Effector CD8-positive, alpha-beta T cell (primary cell): ENCODE measurements around the gene ZNF396.
A peak's percentile ranks its signal among the peaks of the same experiment; 100 is the strongest.

ENCODE experiments used
- DNase-seq: peaks from one replicate; lab custom pipeline; 2025; lab: John Stamatoyannopoulos, UW

ZNF396 gene

DNA sequence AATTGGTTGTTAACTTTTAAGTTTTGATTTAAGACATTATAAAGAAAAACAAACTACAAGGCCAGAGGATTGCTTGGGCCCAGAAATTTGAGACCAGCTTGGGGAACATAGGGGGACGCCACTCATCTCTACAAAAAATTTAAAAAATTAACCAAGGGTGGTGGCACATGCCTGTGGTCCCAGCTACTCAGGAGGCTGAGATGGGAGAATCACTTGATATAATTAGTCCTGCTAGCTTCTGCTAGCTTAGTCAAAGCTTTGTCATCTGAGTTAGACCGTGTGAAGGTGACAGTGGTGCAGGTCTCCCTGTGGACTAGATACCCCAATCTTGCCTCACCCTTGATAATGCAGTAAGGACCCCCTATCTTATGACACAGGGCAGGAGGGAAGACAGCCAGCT lies 6.0 kb upstream of the ZNF396 start:
- DNase-seq, result no peak

DNA sequence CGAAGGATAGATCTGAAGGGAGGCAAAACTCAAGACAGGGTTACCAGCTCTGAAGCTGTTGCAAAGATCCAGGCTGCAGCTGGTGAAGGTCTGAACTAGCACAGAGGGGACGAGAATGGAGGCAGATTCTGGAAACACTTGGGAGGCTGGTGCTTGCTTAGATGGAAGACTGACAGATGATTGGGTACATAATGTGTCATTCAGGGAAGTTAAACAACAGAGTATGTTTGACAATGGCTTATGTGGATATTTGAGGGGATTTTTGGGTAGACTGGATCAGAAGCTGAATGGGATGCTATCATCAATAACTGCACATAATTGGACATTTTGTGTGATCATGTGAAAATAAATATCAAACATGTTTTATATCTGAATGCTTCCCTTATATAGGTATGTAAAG lies 2.3 kb upstream of the ZNF396 start:
- DNase-seq, result no peak

DNA sequence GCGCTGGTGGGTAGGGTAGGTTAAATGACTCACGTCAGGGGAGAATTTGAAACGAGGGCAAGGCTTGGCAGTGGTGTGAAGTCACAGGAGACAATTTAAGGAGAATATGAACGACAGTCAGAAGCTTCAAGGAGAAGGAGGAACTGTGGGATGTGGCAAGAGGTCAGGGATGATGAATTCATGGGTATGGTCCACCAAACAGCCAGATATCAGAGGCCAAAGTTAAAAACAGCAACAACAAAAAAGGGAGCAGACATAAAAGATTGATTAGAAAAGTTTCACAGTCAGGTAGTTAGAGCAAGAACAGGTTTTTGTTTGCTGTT lies 1.4 kb upstream of the ZNF396 start:
- no peak for DNase-seq

DNA sequence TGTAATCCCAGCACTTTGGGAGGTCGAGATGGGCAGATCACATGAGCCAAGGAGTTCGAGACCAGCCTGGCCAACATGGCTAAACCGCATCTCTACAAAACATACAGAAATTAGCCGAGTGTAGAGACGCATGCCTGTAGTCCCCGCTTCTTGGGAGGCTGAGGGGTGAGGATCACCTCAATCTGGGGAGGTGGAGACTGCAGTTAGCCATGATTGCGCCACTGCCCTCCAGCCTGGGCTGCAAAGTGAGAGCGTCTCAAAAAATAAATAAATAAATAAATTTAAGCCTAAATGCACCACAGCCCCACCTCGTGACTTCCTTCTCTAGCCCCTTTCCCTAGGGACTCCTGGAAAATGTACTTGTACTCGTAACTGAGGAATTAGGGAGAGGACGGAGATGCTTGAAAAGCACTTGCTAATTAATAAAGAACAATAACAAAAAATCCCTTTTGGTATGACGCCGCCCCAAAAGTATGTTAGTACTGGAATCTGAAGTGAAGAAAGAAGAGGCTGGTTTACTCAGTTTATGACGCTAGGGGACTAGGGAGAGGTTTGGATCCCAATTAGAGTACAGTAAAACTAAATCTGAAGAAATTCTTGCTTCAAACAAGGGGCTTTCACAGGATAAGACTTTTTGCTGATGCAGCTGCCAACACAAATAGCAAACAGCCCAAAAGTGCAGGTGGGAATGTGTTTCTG lies 887 bp upstream of the ZNF396 start:
- no peak for DNase-seq

DNA sequence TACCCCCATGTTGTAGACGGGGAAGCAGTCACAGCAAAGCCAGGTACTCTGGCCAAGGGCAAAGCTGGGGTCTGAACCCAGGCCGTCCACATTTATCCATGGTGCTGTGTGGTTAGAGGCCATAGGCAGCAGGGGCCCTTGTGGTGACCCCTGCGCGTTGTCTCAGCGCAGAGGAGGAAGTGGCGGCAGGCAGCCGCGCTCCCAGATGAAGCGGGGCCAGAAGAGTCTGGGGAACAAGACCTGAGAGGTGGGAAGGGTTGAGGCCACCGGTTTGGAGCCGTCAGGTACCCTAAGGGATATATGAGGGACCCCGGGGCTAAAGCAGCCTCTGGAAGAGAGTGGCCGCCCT lies 770 bp downstream of the ZNF396 start:
- no peak for DNase-seq

DNA sequence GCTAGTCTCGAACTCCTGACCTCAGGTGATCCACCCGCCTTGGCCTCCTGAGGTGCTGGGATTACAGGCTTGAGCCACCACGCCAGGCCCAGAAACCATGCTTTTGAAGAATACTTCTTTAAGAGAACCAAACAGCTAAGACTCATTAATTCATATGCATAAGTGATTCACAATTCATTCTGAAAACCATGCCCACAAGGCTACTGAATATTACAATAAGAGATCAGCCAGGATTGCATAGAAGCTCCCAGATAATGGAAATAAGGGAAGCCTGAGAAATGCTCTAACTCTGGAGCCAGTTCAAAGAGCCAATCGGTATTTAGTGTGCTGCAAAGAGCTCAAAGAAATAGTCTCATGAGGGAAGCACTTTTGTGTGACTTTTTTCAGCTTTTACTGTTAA lies 2.4 kb downstream of the ZNF396 start:
- DNase-seq, result no peak

DNA sequence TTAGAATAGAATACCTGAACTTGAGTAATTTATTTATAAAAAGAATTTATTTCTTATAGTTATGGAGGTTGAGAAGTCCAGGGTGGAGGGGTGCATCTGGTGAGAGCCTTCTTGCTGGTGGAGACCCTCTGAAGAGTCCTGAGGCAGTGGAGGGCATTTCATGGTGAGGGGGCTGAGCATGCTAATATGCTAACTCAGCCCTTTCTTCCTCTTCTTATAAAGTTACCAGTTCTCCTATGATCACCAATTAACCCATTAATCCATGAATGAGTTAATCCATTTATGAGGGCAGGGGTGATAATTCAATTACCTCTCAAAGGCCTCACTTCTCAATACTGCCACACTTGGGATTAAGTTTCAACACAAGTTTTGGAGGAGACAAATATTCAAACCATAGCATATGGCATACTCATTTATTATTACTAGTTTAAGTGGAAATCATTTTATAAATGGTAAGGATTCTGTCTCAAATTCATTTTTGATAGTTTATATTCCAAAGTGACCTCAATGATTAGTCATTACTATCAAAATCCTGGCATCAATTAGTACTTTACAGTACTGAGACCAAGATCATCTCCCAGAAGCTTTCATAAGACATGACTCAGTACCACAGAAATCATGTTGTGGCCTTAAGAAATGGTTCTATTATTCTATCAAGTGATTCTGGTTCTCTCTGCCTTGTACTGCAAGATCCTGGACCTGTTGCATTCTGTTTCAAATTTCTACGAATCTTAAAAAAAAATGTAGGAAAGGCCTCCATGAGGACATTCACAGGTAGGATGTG lies 5.5 kb downstream of the ZNF396 start:
- DNase-seq, result no peak

DNA sequence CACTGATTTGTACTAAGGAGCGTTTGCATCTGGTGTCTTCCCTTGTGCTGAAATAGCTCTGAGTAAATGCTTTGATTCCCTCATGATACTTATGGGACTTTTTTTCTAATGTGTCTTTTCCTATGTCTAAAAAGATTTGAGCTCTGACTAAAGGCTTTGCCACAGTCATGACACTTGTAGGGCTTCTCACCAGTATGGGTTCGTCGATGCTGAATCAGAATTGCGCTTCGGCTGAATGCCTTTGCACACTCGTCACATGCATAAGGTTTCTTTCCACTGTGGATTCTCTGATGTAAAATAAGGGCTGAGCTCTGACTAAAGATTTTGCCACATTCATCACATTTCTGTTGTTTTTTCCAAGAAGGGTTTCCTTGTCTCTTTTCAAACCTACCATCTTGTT lies 8.0 kb downstream of the ZNF396 start:
- no peak for DNase-seq

DNA sequence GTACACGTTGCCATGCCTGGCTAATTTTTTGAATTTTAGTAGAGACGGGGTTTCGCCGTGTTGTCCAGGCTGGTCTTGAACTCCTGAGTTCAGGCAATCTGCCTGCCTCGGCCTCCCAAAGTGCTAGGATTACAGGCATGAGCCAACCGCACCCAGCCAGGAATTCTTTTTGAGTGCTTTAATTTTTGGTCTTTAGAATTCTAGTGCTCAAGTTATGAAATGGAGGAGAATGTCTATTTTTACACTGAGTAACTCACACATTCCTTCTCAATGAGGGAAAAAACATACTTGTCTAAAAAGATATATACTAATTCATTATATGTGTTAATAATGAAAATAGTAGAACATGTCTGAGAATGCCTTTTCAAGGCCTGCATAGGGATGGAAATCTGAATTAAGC lies 8.5 kb downstream of the ZNF396 start:
- DNase-seq, result no peak

DNA sequence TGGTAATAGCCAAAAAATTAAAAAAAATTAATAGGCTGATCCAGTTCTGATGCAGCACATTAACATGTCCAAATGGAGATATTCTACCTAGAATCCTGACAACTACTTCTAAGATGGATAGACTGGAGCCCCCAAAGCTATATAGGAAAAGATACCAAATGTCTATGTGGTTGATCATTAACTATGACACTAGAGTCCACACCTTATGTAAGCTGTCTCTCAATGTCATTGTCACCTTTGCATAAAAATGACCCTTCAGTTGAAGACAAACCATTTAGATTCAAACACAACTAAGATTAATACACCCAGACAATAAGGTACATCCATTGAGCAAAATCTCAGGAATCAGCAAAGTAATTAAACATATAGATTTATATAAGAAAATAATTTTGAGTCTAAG lies 14.6 kb downstream of the ZNF396 start:
- no peak for DNase-seq

DNA sequence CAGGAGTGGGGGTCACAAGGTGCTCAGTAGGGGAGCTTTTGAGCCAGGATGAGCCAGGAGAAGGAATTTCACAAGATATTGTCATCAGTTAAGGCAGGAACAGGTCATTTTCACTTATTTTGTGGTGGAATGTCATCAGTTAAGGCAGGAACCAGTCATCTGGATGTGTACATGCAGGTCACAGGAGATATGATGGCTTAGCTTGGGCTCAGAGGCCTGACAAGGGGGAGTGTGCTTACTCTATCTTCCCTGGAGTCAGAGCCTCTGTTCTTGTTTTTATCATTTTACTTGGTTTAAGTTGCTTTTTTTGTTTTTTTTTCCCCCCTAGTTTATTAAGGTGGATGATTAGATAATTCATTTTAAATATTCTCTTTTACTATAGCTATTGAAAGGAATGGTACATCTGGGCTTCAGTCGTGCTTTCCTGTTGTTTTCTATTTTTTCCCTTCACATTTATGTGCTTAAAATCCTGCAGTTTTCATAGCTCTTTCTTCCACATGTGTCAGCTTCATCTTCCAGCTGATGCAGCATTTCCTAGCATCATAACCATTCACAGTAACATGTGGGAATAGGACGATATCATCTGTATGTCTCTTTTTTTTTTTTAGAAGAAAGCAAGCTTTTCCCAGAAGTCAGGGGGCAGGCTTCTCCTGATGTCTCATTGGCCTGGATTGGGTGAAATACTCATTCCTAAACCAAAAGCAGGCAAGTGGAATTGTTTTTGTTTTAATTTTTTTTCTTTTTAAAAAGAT lies 15.4 kb downstream of the ZNF396 start:
- no peak for DNase-seq

DNA sequence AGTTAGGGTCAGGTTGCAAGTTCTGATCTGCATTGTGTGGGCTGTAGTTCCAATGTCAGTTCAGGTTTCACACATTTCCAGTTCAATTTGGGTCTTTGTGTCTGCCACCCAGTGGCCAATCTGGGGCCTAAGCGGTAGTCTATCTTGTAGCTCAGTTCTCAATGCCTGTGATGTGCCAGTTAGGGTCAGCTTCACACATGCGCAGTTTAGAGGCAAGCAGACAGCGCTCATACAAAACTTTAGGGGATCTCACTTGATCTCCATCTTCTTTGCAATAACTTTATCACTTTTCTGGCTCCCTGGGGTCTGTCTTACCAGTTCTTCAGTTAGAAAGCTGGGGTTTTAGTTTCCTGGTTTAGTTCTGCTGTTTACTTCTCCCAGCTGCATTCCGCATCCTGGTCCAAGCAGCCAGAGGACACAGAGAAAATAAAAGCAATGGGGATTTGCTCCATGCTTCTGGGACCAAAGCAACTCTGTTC lies 22.0 kb downstream of the ZNF396 start:
- peak; percentile 39 for DNase-seq

DNA sequence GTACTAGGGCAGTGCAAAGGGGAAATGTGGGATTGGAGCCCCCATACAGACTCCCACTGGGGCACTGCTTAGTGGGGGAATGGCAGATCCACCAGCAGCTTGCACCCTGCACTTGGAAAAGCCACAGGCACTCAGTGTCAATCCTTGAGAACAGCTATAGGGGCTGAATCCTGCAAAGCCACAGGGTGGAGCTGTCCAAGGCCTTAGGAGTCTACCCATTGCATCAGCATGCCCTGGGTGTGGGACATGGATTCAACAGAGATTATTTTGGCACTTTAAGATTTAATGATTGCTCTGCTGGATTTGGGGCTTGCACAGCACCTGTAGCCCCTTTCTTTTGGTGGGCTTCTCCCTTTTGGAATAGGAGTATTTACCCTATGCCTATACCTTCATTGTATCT lies 24.4 kb downstream of the ZNF396 start:
- DNase-seq, result no peak

DNA sequence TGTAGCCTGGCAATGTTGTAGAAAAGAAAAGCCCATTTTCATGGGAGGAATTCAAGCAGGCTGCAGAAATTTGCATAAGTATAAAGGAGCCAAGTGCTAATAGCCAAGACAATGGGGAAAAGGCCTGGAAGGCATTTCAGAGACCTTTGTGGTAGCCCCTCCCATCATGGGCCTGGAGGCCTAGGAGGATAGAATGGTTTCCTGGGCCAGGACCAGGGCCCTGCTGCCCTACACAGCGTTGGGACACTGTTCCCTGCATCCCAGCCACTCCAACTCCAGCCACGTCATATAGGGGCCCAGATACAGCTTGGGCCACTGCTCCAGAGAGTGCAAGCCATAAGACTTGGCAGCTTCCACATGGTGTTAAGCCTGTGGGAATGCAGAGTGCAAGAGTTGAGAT lies 24.9 kb downstream of the ZNF396 start:
- DNase-seq, result no peak

DNA sequence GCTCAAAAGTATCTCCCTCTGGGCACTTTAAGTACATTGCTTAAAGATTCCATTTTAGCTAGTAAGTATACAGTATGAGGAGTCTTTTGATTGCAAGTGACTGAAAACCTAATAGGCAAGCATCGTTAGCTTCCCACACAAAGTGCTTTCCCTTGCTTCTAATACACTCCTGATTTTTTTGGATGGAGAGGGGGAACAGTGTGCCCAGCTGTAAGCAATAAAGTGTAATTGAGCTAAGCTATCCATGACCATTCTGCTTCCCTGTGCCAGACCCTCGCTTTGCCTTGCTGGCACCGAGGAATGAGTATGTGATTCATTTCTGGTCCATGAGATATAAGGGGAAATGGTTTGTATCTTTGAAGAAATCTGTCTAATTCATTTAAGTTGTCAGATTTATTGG lies 29.1 kb downstream of the ZNF396 start:
- DNase-seq, result no peak

DNA sequence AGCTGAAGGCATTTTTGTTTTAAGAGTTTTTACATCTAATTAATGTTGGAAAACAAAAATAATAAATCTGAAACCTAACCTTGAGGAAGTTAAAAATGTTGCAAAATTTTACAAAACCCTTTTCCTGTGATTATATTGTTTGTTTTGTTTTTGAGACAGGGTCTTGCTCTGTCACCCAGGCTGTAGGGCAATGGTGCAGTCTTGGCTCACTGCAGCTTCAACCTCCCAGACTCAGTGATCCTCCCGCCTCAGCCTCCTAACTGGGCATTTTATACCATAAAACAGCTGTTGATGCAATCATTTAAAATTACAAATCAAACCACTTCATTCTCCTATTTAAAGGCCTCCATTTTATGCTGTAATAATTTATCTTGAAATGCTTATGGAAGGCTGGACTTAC lies 31.2 kb downstream of the ZNF396 start:
- DNase-seq, result no peak

DNA sequence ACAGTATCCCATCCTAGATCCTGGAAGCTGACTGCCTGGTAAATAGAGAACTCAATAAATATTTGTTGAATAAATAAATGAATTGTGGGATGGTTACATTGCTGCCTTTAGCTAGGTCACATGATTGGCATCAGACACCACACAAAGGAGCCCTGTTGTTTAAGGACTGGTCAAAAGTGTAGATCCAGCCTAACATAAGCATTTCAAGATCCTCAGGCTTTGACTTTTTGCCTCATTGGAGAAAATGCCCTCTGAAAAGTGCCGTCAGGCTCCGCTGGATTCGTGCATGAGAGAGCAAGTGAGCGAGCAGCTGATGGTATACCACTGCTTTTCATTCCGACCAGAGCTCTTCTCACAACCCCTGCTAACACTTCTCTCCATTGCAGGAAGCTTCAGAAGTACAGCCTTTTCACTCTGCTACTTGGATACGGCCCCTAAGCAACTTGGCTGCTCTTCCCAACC lies 31.6 kb downstream of the ZNF396 start:
- no peak for DNase-seq

DNA sequence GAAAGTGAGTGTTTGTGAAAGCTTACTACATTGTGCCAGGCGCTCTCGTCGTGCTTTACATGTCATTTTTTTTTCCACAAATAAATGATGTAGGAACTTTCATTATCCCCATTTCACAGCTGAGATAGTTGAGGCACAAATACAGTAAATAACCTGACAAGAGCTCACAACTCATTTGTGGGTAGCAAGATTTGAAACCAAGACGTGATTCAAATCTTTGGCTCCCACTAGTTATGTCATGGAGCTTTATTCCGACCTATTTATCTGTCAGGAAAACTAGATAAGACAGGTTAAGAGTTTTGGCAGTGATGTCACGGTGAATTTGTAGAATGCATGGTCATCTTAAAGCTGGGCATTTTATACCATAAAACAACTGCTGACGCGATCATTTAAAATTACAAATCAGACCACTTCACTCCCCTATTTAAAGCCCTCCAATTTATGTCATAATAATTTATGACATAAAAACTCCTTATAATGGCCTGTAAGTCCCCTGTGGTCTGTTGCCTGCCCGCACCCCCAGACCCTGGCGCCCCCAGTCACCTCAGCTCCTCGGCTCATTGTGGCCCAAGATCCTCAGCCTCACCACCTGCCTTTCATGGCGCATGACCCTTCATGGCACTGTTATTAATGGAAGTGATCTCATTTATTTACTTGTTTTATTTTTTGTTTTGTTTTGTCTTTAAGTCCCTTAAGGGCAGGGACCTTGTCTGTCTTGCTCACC lies 32.2 kb downstream of the ZNF396 start:
- no peak for DNase-seq

DNA sequence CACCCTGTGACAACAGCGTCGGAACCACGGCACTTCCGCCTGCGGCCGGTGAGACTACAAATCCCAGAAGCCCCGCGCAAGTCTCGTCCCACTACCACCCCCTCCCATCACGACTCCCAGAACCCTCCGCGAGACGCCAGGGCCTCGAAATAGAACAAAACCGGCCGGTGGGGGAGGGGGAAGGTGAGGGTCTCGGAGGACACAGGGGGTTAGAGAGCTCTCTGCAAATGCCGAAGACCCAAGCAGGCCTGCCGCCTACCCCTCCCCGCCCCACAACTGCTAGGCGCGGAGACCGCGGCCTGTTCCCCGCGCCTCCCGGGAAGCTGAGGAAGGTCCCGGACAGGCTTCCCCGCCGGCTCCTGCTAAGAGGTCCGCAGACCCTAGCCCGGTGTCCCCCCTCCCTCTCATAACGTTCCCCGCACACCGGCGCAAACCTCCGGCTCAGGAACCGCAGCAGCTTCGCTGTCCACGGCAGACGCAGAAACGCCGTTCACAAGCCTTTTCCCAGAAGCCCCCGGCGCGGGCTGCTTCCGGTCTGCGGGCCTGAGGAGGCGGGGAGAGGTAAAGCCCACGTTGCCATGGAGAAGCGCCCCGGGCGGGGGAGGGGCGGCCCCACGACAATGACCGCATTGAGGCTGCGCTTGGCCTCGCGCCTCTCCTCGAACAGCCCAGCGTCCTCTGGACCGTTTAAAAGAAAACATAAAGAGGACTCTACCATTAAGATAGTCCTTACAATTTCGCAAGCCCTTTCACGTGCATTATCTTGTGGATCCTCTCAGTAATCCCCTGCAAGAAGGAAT lies 33.0 kb downstream of the ZNF396 start, which contains the start of gene ZNF24:
Gene ZNF24 (minus strand): TSS at position 485 of the 800 bp plus-strand sequence. CDS start 3,770 bp downstream, outside the sequence.
- peak; percentile 89 for DNase-seq

DNA sequence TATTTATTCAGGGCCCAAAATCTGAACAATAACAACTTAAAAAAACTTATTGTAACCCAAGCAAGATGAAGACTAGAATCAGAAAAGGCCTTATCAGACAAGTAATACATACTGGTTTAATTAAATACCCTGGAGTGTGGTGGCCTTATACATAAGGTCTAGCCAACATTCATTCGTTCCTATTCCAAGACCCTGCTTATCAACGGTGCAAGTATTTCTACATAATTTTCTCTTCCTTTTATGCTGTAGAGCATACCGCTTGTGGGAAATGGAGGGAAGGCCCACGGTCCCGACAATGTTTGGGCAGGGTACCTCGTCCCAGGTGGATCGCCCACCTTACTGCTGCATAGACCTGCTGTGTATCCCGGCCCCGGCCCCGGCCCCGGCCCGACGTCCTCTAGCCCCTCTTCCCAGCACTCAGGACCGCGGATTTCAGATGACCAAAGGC lies 33.6 kb downstream of the ZNF396 start:
- DNase-seq, result no peak

DNA sequence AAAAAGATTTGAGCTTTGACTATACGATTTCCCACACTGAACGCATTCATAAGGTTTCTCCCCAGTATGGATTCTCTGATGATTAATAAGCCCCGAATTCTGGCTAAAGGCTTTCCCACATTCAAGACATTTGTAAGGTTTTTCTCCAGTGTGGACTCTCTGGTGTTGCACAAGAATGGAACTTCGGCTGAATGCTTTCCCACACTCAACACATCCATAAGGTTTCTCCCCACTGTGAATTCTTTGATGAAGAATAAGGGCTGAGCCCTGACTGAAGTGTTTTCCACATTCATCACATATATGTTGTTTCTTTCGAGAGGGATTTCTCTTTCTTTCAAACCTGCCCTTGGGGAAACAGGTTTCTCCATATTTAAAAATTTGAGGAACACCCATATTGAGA lies 39.9 kb downstream of the ZNF396 start:
- no peak for DNase-seq
